ENCODE results near the gene CLPX.

Gene CLPX

DNA sequence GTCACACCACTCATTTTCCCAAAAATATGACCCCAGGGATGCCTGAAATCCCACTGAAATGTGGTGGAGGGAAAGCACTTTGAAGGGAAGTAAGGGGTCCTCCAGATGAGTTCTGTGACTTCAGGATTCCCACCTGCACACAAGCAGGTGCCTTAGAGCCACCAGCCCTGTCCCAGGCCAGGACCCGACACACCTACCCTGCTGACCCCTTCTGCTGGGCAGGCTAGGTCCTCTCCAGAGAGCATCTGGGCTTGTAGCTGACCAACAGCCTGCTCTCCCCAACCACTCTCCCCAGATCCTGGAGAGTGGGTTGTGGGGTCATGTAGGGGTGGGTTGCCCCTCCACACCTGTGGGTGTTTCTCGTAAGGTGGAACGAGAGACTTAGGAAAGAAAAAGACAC is 41.1 kb upstream of the CLPX start:
- ATAC-seq, result no peak
- TF ChIP-seq GLIS3 (CRISPR knock-in tag; IDR thresholded peaks at IDR 0.05) (no peak), ISL1 (CRISPR knock-in tag; IDR thresholded peaks at IDR 0.05) (no peak), TCF4 (CRISPR knock-in tag; IDR thresholded peaks at IDR 0.05; ENCODE audit: borderline replicate concordance) (no peak), ARNTL (CRISPR knock-in tag; IDR thresholded peaks at IDR 0.05; ENCODE audit: borderline replicate concordance, low read depth) (no peak), ZFP30 (CRISPR knock-in tag; IDR thresholded peaks at IDR 0.05) (no peak)
- TF ChIP-seq, protein P1, sequence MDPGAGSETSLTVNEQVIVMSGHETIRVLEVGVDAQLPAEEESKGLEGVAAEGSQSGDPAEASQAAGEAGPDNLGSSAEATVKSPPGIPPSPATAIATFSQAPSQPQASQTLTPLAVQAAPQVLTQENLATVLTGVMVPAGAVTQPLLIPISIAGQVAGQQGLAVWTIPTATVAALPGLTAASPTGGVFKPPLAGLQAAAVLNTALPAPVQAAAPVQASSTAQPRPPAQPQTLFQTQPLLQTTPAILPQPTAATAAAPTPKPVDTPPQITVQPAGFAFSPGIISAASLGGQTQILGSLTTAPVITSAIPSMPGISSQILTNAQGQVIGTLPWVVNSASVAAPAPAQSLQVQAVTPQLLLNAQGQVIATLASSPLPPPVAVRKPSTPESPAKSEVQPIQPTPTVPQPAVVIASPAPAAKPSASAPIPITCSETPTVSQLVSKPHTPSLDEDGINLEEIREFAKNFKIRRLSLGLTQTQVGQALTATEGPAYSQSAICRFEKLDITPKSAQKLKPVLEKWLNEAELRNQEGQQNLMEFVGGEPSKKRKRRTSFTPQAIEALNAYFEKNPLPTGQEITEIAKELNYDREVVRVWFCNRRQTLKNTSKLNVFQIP (CRISPR knock-in tag; IDR thresholded peaks at IDR 0.05; ENCODE audit: borderline replicate concordance, low read depth), result no peak
- TF ChIP-seq, protein P2, sequence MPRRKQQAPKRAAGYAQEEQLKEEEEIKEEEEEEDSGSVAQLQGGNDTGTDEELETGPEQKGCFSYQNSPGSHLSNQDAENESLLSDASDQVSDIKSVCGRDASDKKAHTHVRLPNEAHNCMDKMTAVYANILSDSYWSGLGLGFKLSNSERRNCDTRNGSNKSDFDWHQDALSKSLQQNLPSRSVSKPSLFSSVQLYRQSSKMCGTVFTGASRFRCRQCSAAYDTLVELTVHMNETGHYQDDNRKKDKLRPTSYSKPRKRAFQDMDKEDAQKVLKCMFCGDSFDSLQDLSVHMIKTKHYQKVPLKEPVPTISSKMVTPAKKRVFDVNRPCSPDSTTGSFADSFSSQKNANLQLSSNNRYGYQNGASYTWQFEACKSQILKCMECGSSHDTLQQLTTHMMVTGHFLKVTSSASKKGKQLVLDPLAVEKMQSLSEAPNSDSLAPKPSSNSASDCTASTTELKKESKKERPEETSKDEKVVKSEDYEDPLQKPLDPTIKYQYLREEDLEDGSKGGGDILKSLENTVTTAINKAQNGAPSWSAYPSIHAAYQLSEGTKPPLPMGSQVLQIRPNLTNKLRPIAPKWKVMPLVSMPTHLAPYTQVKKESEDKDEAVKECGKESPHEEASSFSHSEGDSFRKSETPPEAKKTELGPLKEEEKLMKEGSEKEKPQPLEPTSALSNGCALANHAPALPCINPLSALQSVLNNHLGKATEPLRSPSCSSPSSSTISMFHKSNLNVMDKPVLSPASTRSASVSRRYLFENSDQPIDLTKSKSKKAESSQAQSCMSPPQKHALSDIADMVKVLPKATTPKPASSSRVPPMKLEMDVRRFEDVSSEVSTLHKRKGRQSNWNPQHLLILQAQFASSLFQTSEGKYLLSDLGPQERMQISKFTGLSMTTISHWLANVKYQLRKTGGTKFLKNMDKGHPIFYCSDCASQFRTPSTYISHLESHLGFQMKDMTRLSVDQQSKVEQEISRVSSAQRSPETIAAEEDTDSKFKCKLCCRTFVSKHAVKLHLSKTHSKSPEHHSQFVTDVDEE (CRISPR knock-in tag; IDR thresholded peaks at IDR 0.05), result no peak

DNA sequence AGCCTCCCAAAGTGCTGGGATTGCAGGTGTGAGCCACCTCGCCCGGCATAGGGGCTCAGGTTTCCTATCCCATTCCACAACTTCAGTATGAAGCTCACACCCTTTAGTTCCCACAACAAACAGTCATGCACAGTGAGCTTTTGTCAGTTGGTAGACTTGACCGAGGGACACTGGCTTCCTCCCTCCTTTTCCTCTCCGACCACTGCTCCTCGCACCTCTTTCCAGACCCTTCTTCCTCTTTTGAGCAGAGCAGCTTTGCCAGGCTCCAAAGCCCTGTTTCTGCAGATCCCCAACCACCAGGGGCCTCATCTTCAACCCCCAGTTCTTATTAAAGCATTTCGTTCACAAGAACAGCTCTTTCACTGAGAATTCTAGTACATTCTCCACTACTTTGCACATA is 38.9 kb upstream of the CLPX start:
- ATAC-seq, result no peak

DNA sequence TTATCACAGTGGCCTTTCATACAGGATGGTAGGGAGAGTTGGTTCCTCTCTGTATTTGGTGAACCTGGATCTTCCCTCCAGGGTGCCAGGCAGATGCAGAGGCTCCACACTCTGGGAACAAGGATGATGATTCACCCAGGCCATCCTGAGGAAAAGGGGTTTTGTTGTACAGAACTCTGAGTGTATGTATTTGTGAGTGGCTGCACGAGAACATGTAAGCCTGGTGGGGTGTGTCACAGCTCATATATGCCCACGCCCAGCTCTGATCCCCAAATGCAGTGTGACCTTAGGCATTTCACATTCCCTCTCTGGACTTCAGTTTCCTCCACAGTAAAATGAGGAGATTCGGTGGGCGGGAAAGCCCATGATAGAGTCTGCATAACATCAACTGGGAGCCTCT is 37.7 kb upstream of the CLPX start:
- ATAC-seq, result no peak
- TF ChIP-seq GLIS3 (CRISPR knock-in tag; IDR thresholded peaks at IDR 0.05), result no peak

More for the DNA sequence above, 38.9 kb upstream of the CLPX start:
- TF ChIP-seq ZC3H10 (CRISPR knock-in tag; IDR thresholded peaks at IDR 0.05), result no peak
- no peak for TF ChIP-seq TCF4 (CRISPR knock-in tag; IDR thresholded peaks at IDR 0.05; ENCODE audit: borderline replicate concordance)
- TF ChIP-seq, protein P2 (CRISPR knock-in tag; IDR thresholded peaks at IDR 0.05), result no peak
- no peak for TF ChIP-seq ARNTL (CRISPR knock-in tag; IDR thresholded peaks at IDR 0.05; ENCODE audit: borderline replicate concordance, low read depth)
- no peak for TF ChIP-seq RARB (CRISPR knock-in tag; IDR thresholded peaks at IDR 0.05)
- TF ChIP-seq ZNF8 (CRISPR knock-in tag; IDR thresholded peaks at IDR 0.05), result no peak
- no peak for TF ChIP-seq ESRRG (CRISPR knock-in tag; IDR thresholded peaks at IDR 0.05)
- no peak for TF ChIP-seq CSDC2 (CRISPR knock-in tag; IDR thresholded peaks at IDR 0.05)
- TF ChIP-seq, protein P3, sequence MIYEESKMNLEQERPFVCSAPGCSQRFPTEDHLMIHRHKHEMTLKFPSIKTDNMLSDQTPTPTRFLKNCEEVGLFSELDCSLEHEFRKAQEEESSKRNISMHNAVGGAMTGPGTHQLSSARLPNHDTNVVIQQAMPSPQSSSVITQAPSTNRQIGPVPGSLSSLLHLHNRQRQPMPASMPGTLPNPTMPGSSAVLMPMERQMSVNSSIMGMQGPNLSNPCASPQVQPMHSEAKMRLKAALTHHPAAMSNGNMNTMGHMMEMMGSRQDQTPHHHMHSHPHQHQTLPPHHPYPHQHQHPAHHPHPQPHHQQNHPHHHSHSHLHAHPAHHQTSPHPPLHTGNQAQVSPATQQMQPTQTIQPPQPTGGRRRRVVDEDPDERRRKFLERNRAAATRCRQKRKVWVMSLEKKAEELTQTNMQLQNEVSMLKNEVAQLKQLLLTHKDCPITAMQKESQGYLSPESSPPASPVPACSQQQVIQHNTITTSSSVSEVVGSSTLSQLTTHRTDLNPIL (CRISPR knock-in tag; IDR thresholded peaks at IDR 0.05; ENCODE audit: low read depth), result no peak
- TF ChIP-seq BACH2 (CRISPR knock-in tag; IDR thresholded peaks at IDR 0.05; ENCODE audit: borderline replicate concordance), result no peak

DNA sequence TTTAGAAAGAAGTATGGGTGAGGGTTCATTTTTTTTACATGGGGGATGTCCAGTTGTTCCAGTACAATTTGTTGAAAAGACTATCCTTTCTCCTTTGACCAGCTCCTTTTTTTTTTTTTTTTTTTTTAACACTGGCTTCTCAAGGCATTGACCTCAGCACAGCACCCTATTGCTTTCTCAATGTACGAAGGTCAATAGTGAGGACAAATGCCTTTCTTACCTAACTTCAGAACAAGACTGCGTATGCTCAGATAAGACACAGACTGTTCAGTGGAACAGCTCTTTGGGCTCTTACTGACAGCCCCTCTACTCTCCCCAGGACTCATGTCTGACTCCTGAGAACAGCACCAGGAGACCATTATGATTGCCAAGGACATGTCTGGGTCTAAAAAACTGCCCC is 36.6 kb upstream of the CLPX start:
- TF ChIP-seq, protein P4, sequence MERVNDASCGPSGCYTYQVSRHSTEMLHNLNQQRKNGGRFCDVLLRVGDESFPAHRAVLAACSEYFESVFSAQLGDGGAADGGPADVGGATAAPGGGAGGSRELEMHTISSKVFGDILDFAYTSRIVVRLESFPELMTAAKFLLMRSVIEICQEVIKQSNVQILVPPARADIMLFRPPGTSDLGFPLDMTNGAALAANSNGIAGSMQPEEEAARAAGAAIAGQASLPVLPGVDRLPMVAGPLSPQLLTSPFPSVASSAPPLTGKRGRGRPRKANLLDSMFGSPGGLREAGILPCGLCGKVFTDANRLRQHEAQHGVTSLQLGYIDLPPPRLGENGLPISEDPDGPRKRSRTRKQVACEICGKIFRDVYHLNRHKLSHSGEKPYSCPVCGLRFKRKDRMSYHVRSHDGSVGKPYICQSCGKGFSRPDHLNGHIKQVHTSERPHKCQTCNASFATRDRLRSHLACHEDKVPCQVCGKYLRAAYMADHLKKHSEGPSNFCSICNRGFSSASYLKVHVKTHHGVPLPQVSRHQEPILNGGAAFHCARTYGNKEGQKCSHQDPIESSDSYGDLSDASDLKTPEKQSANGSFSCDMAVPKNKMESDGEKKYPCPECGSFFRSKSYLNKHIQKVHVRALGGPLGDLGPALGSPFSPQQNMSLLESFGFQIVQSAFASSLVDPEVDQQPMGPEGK (CRISPR knock-in tag; IDR thresholded peaks at IDR 0.05; ENCODE audit: borderline replicate concordance), result no peak
- TF ChIP-seq, protein P2 (CRISPR knock-in tag; IDR thresholded peaks at IDR 0.05), result no peak
- TF ChIP-seq RARB (CRISPR knock-in tag; IDR thresholded peaks at IDR 0.05), result no peak
- TF ChIP-seq ESRRG (CRISPR knock-in tag; IDR thresholded peaks at IDR 0.05), result no peak
- TF ChIP-seq BACH2 (CRISPR knock-in tag; IDR thresholded peaks at IDR 0.05; ENCODE audit: borderline replicate concordance), result no peak
- TF ChIP-seq ZC3H10 (CRISPR knock-in tag; IDR thresholded peaks at IDR 0.05), result no peak
- no peak for TF ChIP-seq PPARA (CRISPR knock-in tag; IDR thresholded peaks at IDR 0.05; ENCODE audit: borderline replicate concordance)
- TF ChIP-seq, protein P5, sequence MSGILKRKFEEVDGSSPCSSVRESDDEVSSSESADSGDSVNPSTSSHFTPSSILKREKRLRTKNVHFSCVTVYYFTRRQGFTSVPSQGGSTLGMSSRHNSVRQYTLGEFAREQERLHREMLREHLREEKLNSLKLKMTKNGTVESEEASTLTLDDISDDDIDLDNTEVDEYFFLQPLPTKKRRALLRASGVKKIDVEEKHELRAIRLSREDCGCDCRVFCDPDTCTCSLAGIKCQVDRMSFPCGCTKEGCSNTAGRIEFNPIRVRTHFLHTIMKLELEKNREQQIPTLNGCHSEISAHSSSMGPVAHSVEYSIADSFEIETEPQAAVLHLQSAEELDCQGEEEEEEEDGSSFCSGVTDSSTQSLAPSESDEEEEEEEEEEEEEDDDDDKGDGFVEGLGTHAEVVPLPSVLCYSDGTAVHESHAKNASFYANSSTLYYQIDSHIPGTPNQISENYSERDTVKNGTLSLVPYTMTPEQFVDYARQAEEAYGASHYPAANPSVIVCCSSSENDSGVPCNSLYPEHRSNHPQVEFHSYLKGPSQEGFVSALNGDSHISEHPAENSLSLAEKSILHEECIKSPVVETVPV (CRISPR knock-in tag; IDR thresholded peaks at IDR 0.05), result no peak
- no peak for TF ChIP-seq ZFP3 (CRISPR knock-in tag; IDR thresholded peaks at IDR 0.05)

More for the DNA sequence above, 36.6 kb upstream of the CLPX start:
- ATAC-seq, result no peak

All from SK-N-SH treated with all-trans-retinoic acid at 6 μM for 48 hours (cell line).